Gastrocnemius medialis (tissue), 4 donors: ENCODE data around the gene ZSWIM7.

Experiments used
- CTCF ChIP-seq, 5 experiments: fragments of 450-650 bp in 3 of 5; fragments of 200-600 bp in 2 of 5; sonication (generic) in 2 of 5; IDR thresholded peaks in 4 of 5; conservative IDR thresholded peaks in 1 of 5; 1 replicate in 4 of 5; 2 replicates in 1 of 5; pipeline ENCODE4 v1.5.1; 2016 to 2019; ENCODE audit warnings: antibody characterized with exemption in 5 of 5, mild to moderate bottlenecking in 3 of 5, moderate library complexity in 3 of 5
- POLR2A ChIP-seq, 2 donors: fragments of 450-650 bp; IDR thresholded peaks; one replicate each; pipeline ENCODE4 v1.6.1; 2017; ENCODE audit warnings: antibody characterized with exemption in 2 of 2, mild to moderate bottlenecking in 2 of 2, moderate library complexity in 2 of 2

DNA sequence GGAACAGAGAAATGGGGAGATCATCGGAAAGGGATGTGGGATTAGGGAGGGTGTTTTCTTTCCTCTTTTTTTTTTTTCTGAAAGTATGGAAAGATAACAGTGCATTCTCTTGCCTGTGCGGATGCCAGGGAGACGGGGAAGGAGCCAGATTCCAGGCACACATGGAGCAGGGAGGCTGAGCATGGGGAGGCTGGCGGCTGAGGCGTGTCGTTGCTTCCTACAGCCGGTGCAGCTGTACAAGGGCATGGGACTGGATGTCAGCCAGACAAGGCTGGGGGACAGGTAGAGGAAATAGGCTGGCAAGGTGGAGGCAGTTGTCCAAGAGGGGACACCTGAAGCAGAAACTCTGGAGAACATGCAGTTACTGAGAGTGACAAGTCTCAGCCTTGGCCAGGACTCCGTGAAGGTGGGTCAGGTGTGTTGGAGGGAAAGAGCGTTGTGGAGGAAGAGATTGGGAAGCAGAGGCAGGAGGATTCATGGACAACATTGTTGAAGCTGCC lies 71.2 kb downstream of the ZSWIM7 start:
- TF ChIP-seq CTCF (IDR thresholded peaks at IDR 0.05 in 4 of 5, conservative IDR thresholded peaks at IDR 0.05 in 1 of 5) (no peak), POLR2A (IDR thresholded peaks at IDR 0.05) (no peak)
